Prostate gland (tissue), 2 donors: ENCODE data around the gene SPTBN4. TPM values are rescaled to one million over a fixed set of nuclear protein-coding genes. Genes with fewer than 3 reads are reported as not detected.
"Not testable (repeated sequence)": the region's sequence is repeated elsewhere in the genome, so short reads cannot be mapped to it uniquely, and the experiment has no call there.

Experiments used
- DNase-seq: peaks from one replicate; pipeline ENCODE4 v3.0.0-alpha.2; 2019; ENCODE audit warnings: low spot score
- H3K27ac ChIP-seq, 2 donors: fragments of 200-600 bp; sonication (generic); 2 replicates each; pipeline ENCODE4 v1.5.1; 2017 to 2019
- H3K27me3 ChIP-seq: fragments of 200-600 bp; sonication (generic); replicated peaks from 2 replicates; pipeline ENCODE4 v1.5.1; 2019; ENCODE audit not compliant: insufficient read depth
- H3K36me3 ChIP-seq, 2 donors: fragments of 200-600 bp; sonication (generic); 1 replicate in 1 of 2; 2 replicates in 1 of 2; pipeline versions ENCODE4 v1.5.1 to v1.8.1; 2017 to 2019
- H3K4me1 ChIP-seq: fragments of 200-600 bp; sonication (generic); replicated peaks from 2 replicates; pipeline ENCODE4 v1.5.1; 2019
- H3K4me3 ChIP-seq, 2 donors: fragments of 200-600 bp; sonication (generic); 2 replicates each; pipeline ENCODE4 v1.5.1; 2017 to 2019
- H3K9me3 ChIP-seq: fragments of 200-600 bp; sonication (generic); 2 replicates; pipeline ENCODE4 v1.5.1; 2017
- CTCF ChIP-seq, 4 experiments: fragments of 200-600 bp in 2 of 4; fragments of 450-650 bp in 2 of 4; sonication (generic) in 2 of 4; IDR thresholded peaks; 1 replicate in 3 of 4; 2 replicates in 1 of 4; pipeline ENCODE4 v1.5.1; 2016 to 2019; ENCODE audit warnings: antibody characterized with exemption in 4 of 4, mild to moderate bottlenecking in 2 of 4, moderate library complexity in 2 of 4
- POLR2A ChIP-seq: fragments of 450-650 bp; IDR thresholded peaks from one replicate; pipeline ENCODE4 v1.6.1; 2016; ENCODE audit warnings: antibody characterized with exemption, mild to moderate bottlenecking
- POLR2AphosphoS5 ChIP-seq: sonication (generic); formaldehyde crosslinking; IDR thresholded peaks from one replicate; pipeline ENCODE4 v1.6.1; 2017; ENCODE audit warnings: antibody characterized with exemption
- WGBS: methylation state at CpG from one replicate; pipeline ENCODE4 v1.1.5; 2018; 5-methylcytosine and 5-hydroxymethylcytosine counted together
- intact Hi-C: fragments of 100-400 bp; cut with DNase I; formaldehyde crosslinking; loops from one replicate; pipeline ENCODE4 v1.14.2; 2022
- total RNA-seq, 2 donors: library from RNA; depleted of rRNA; stranded (reverse); fragments of >200 nt; gene quantifications; one replicate each; pipeline ENCODE4 v1.1.0, GENCODE V29; 2016

SPTBN4 gene
- total RNA-seq, 2 donors from 2014 or later = 5.2 to 21.9 TPM

- Histone ChIP-seq H3K9me3 (no peaks in the 10 kb centered on the region), H3K4me3 (no peak overlapping the region), H3K4me1 (no peaks in the 10 kb centered on the region), H3K27ac (no peak overlapping the region), H3K27me3 (no peaks in the 10 kb centered on the region), H3K36me3 (no peaks in the 10 kb centered on the region)
- no peak for TF ChIP-seq CTCF (IDR thresholded peaks at IDR 0.05)
- TF ChIP-seq POLR2A = no peak
- TF ChIP-seq POLR2AphosphoS5 = no peak
- 87% methylated on average over 13 of the region's 13 CpGs for WGBS
- intact Hi-C loops = no loop called here
- no peak for DNase-seq
Observed at GRCh38 chr19:40472516-40472915, 5.7 kb downstream of the SPTBN4 start.

DNA sequence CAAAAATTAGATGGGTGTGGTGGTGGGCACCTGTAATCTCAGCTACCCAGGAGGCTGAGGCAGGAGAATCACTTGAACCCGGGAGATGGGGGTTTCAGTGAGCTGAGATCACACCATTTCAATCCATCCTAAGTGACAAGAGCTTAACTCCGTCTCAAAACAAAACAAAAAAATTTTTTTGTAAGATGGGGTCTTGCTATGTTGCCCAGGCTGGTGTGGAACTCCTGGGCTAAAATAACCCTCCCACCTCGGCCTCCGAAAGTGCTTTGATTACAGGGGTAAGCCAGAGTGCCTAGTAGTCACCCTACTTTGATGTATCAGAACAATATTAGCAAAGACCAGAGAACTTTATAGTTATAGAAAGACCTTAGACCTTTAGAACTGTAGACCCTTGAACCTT, 7.9 kb downstream of the SPTBN4 start:
- Histone ChIP-seq H3K4me3 (no peak overlapping the region), H3K9me3 (no peaks in the 10 kb centered on the region), H3K27ac (no peak overlapping the region), H3K27me3 (no peaks in the 10 kb centered on the region), H3K36me3 (no peaks in the 10 kb centered on the region), H3K4me1 (no peaks in the 10 kb centered on the region)
- DNase-seq = no peak
- intact Hi-C loops = no loop called here
- TF ChIP-seq CTCF (IDR thresholded peaks at IDR 0.05) = no peak
- no peak for TF ChIP-seq POLR2AphosphoS5
- no peak for TF ChIP-seq POLR2A
- 96% methylated on average over 4 of the region's 4 CpGs for WGBS

GRCh38 chr19:40475878-40476644, 9.3 kb downstream of the SPTBN4 start:
- WGBS = 92% methylated on average over 15 of the region's 15 CpGs
- H3K4me3 ChIP-seq, H3K9me3 ChIP-seq, DNase-seq, intact Hi-C loops, H3K27me3 ChIP-seq, H3K4me1 ChIP-seq, H3K36me3 ChIP-seq, H3K27ac ChIP-seq: not testable (repeated sequence)

- no peak for DNase-seq
- 84% methylated on average over 3 of the region's 3 CpGs for WGBS
- H3K4me1 ChIP-seq = no peaks in the 10 kb centered on the region
- H3K4me3 ChIP-seq = no peak overlapping the region
- no peak overlapping the region for H3K27ac ChIP-seq
- no peaks in the 10 kb centered on the region for H3K27me3 ChIP-seq
- H3K9me3 ChIP-seq = no peaks in the 10 kb centered on the region
- no peaks in the 10 kb centered on the region for H3K36me3 ChIP-seq
- no peak for TF ChIP-seq CTCF (IDR thresholded peaks at IDR 0.05)
- intact Hi-C loops = no loop called here
Observed at GRCh38 chr19:40486017-40486416, 19.2 kb downstream of the SPTBN4 start.

- Histone ChIP-seq H3K4me1 (no peaks in the 10 kb centered on the region), H3K27ac (no peak overlapping the region), H3K36me3 (no peaks in the 10 kb centered on the region), H3K9me3 (no peaks in the 10 kb centered on the region), H3K27me3 (no peaks in the 10 kb centered on the region), H3K4me3 (no peak overlapping the region)
- no peak for DNase-seq
- 70% methylated on average over 25 of the region's 25 CpGs for WGBS
- intact Hi-C loops = no loop called here
- TF ChIP-seq POLR2A = no peak
- no peak for TF ChIP-seq CTCF (IDR thresholded peaks at IDR 0.05)
- TF ChIP-seq POLR2AphosphoS5 = no peak
Observed at GRCh38 chr19:40489882-40490230, 23.1 kb downstream of the SPTBN4 start.
